BLaER1 (cell line): ENCODE results near the gene VDAC1.
"Not testable (repeated sequence)": the region's sequence is repeated elsewhere in the genome, so short reads cannot be mapped to it uniquely, and the experiment has no call there.

Experiments
- H3K27ac ChIP-seq: shearing (Covaris generic); formaldehyde crosslinking; 2 replicates; pipeline ENCODE4 v1.8.1; 2022
- H3K27me3 ChIP-seq: shearing (Covaris generic); formaldehyde crosslinking; 2 replicates; pipeline ENCODE4 v1.8.1; 2022
- H3K36me3 ChIP-seq: shearing (Covaris generic); formaldehyde crosslinking; 2 replicates; pipeline ENCODE4 v1.8.1; 2022
- H3K4me1 ChIP-seq: shearing (Covaris generic); formaldehyde crosslinking; 2 replicates; pipeline ENCODE4 v1.8.1; 2022
- H3K4me2 ChIP-seq: shearing (Covaris generic); formaldehyde crosslinking; 2 replicates; pipeline ENCODE4 v1.8.1; 2022
- H3K4me3 ChIP-seq: shearing (Covaris generic); formaldehyde crosslinking; 2 replicates; pipeline ENCODE4 v1.8.1; 2022
- H3K9ac ChIP-seq: shearing (Covaris generic); formaldehyde crosslinking; 2 replicates; pipeline ENCODE4 v1.8.1; 2022
- H3K9me3 ChIP-seq: shearing (Covaris generic); formaldehyde crosslinking; 2 replicates; pipeline ENCODE4 v1.8.1; 2022
- H4K20me1 ChIP-seq: shearing (Covaris generic); formaldehyde crosslinking; 2 replicates; pipeline ENCODE4 v1.8.1; 2022
- Cebpa-rat ChIP-seq: shearing (Covaris generic); IDR thresholded peaks from 2 replicates; pipeline ENCODE4 v1.8.1; 2022

The VDAC1 gene

DNA sequence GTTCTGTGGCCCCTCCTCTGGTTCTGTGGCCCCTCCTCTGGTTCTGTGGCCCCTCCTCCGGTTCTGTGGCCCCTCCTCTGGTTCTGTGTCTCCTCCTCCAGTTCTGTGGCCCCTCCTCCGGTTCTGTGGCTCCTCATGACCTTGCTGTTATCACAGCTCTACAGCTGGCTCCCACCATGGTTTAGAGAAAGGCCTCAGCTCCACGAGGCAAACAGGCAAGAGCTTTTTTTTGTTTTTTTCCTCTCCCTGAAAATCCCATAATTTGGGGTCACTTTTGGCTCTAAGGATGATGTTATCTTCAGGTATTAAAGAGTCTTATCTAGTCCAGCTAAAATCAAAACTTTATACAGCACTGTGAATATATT lies 68.1 kb downstream of the VDAC1 start:
- Histone ChIP-seq H3K9me3 (no peaks in the 10 kb centered on the region; the same call in 1 of the 2 replicates), H3K4me2 (peak overlapping the region; percentile 95), H3K36me3 (no peaks in the 10 kb centered on the region), H3K27ac (peak overlapping the region; percentile 91), H4K20me1 (no peaks in the 10 kb centered on the region), H3K27me3 (no peaks in the 10 kb centered on the region), H3K4me1 (peaks cover 85% of the 10 kb centered on the region), H3K4me3 (no peak overlapping the region), H3K9ac (no peak overlapping the region)
- no peak for TF ChIP-seq Cebpa-rat

DNA sequence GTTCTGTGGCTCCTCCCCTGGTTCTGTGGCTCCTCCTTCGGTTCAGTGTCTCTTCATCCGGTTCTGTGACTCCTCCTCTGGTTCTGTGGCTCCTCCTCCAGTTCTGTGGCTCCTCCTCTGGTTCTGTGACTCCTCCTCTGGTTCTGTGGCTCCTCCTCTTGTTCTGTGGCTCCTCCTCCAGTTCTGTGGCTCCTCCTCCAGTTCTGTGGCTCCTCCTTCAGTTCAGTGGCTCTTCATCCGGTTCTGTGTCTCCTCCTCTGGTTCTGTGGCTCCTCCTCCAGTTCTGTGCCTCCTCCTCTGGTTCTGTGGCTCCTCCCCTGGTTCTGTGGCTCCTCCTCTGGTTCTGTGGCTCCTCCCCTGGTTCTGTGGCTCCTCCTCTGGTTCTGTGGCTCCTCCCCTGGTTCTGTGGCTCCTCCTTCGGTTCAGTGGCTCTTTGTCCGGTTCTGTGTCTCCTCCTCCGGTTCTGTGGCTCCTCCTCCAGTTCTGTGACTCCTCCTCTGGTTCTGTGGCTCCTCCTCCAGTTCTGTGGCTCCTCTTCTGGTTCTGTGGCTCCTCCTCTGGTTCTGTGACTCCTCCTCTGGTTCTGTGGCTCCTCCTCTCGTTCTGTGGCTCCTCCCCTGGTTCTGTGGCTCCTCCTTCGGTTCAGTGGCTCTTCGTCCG lies 68.7 kb downstream of the VDAC1 start:
- H3K27ac ChIP-seq: peak overlapping the region; percentile 91
- H3K36me3 ChIP-seq, H3K9me3 ChIP-seq, H3K9ac ChIP-seq, H4K20me1 ChIP-seq, H3K27me3 ChIP-seq: not testable (repeated sequence)
- H3K4me1 ChIP-seq: peaks cover 85% of the 10 kb centered on the region
- H3K4me3 ChIP-seq: peak overlapping the region; percentile 55; the same call in 1 of the 2 replicates
- peak overlapping the region; percentile 95 for H3K4me2 ChIP-seq

DNA sequence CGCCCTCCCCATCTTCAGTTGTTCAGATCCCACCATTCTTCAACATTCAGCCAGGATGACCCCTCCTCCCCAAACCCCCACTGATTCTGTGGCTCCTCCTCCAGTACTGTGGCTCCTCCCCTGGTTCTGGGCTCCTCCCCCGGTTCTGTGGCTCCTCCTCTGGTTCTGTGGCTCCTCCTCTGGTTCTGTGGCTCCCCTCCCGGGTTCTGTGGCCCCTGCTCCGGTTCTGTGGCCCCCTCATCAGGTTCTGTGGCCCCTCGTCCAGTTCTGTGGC lies 69.2 kb downstream of the VDAC1 start:
- no peaks in the 10 kb centered on the region for H4K20me1 ChIP-seq
- peaks cover 90% of the 10 kb centered on the region for H3K4me1 ChIP-seq
- no peak for TF ChIP-seq Cebpa-rat
- peak overlapping the region; percentile 55 for H3K4me3 ChIP-seq
- H3K9me3 ChIP-seq: no peaks in the 10 kb centered on the region; the same call in 1 of the 2 replicates
- H3K27me3 ChIP-seq: no peaks in the 10 kb centered on the region
- no peaks in the 10 kb centered on the region for H3K36me3 ChIP-seq
- peak overlapping the region; percentile 68; the same call in 1 of the 2 replicates for H3K9ac ChIP-seq
- peak overlapping the region; percentile 95 for H3K4me2 ChIP-seq
- peak overlapping the region; percentile 91 for H3K27ac ChIP-seq

DNA sequence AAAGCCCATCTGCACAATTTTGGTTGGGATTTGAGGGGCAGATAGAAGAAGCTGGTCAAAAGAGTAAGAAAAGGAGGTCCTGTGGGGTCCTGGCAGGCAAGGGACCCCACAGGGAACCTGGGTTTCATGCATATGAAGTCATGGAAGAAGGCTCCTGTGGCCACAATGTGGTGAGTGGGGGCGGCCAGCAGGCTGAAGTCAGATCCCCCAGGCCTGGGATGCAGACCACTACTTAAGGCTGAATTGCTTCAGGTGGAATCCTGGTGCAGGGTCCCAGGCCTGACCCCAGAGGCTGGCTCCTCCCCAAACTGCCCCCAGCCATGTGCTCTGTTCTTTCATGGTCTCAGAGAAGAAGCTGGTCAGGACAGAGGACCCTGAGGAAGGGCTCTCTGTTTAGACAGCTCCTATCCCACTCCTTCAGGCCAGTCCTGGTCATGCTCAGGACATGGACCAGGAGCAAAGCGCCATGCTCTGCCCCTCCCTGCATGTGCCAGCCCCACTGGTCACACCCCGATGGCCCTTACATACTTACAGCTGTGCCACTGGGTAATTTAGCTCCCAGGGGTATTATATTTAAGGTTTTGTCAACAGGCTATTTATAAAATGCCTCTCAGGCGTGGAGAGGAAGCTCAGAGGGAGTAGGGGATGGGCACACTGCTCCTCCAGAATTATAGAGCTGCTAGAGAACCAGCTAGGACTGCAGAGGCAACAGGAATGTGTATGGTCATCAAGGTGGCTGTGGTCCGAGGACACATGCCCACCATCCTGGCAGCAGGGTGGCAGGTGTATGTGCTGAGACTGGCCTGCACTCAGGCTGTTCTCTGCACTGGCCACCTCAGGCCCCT lies 69.7 kb downstream of the VDAC1 start:
- Histone ChIP-seq H3K4me2 (peak overlapping the region; percentile 95), H3K27me3 (no peaks in the 10 kb centered on the region), H3K9ac (peak overlapping the region; percentile 68), H3K27ac (peak overlapping the region; percentile 91), H3K4me1 (peaks cover 96% of the 10 kb centered on the region), H4K20me1 (no peaks in the 10 kb centered on the region), H3K4me3 (peak overlapping the region; percentile 55), H3K36me3 (no peaks in the 10 kb centered on the region), H3K9me3 (no peaks in the 10 kb centered on the region; the same call in 1 of the 2 replicates)
- no peak for TF ChIP-seq Cebpa-rat

DNA sequence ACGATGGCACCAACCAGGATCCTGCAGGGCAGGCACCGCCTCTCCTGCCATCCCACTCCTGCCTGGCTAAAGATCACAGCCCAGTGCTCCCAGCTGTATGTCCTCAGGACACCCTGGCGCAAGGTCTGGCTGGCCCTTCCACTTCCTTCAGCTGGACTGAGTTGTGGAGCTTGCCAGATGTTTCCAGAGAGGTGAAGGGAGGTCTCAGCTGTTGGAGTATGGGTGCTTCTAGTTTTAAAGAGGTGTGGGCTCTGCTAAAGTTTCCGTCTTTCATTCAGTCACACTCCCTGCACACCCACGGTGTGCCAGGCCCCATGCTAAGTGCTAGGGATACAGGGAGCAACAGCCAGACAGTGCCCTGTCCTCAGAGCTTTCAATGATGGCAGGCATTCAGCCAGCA lies 70.5 kb downstream of the VDAC1 start:
- H3K9me3 ChIP-seq: no peaks in the 10 kb centered on the region; the same call in 1 of the 2 replicates
- H3K4me3 ChIP-seq: peak overlapping the region; percentile 55
- H3K27ac ChIP-seq: peak overlapping the region; percentile 91
- TF ChIP-seq Cebpa-rat: no peak
- H3K36me3 ChIP-seq: no peaks in the 10 kb centered on the region
- peak overlapping the region; percentile 95 for H3K4me2 ChIP-seq
- H4K20me1 ChIP-seq: no peaks in the 10 kb centered on the region
- H3K9ac ChIP-seq: peak overlapping the region; percentile 68
- H3K27me3 ChIP-seq: no peaks in the 10 kb centered on the region
- peaks cover 100% of the 10 kb centered on the region for H3K4me1 ChIP-seq

DNA sequence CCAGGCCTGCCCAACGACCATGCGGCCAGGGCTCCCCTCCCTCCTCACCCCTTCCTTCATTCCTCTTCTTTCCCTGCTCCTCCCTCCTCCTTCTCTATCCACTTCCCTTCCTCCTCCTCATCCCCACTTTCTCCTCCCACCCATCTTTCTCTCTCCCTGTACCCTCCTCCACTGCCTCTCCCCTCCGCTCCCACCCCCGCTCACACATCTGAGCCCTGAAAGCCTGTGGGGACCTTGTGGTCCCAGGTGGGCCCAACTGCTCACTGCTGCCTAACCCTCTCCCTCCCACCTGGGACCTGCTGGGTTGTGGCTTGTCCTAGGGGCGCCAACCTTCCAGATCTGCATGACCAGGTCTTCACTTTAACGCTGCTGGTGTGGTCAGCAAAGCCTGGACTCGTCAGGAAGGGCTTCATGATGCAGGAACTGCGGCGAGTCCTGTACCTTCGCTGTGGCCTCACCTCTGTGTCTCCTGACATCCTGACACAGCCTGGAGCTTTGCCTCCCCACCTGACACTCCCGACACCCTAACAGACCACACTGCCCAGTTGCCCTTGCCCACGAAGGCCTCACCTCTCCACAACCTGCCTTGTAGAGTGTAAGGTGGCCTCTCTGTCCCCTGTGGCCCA lies 71.0 kb downstream of the VDAC1 start:
- Histone ChIP-seq H3K9ac (peak overlapping the region; percentile 68), H3K4me3 (peak overlapping the region; percentile 55), H3K27ac (peak overlapping the region; percentile 91), H3K4me1 (peaks cover 100% of the 10 kb centered on the region), H3K9me3 (no peaks in the 10 kb centered on the region; the same call in 1 of the 2 replicates), H3K27me3 (no peaks in the 10 kb centered on the region), H3K36me3 (no peaks in the 10 kb centered on the region), H3K4me2 (peak overlapping the region; percentile 95), H4K20me1 (no peaks in the 10 kb centered on the region)
- TF ChIP-seq Cebpa-rat: no peak

DNA sequence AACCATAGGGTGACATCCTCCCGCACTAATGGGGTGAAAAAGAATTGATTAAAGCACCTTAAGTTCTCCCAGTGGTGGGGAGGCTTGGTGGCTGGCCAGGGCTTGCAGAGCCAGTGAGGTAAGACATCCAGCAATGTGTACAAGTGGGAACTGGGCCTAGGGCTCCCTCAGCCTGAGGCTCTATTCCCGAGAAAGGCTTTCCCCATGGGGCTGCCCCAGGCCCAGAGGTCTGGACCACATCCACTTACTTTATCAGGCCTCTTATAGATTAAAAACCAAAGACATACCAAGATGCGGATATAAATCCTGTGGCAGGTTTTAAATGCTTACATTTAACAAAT lies 71.6 kb downstream of the VDAC1 start:
- Histone ChIP-seq H3K4me2 (peak overlapping the region; percentile 95), H4K20me1 (no peaks in the 10 kb centered on the region), H3K9ac (peak overlapping the region; percentile 68), H3K27ac (peak overlapping the region; percentile 91), H3K27me3 (no peaks in the 10 kb centered on the region), H3K4me3 (peak overlapping the region; percentile 55), H3K4me1 (peaks cover 100% of the 10 kb centered on the region), H3K36me3 (no peaks in the 10 kb centered on the region), H3K9me3 (no peaks in the 10 kb centered on the region; the same call in 1 of the 2 replicates)
- no peak for TF ChIP-seq Cebpa-rat

DNA sequence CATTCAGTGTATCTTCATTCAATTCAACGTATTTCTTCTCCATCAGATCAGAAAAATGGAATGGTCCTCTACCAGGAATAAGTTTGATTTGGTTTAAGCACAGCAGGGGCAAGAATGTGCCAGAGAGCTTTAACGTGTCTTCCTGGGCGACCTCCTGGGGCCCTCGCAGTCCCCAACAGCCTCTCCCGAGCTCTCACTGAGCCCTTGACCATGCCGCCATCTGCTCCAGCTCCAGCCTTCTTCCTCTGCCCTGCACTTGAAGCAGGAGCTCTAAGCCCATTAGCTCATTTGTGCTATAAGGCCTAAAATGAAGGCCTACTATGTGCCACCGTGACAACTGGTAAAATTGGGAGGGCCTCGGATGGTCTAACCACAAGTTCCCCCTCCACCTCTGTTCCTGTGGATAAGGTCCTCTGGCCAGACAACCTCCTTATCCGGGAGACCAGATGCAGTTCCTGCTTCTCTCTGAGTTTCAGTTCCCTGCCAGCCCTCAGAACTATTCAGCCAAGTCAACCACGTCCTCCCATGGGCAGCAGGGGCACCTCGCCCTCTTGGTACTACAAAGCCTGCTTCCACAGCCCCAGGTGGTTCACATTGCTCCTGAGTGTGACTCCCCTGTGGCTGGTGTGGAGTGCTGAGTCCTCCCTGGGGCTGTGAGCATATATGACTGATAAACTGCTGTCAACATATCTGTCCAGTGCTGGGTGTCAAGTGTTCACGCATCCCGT lies 72.2 kb downstream of the VDAC1 start:
- peak overlapping the region; percentile 91 for H3K27ac ChIP-seq
- peak overlapping the region; percentile 95 for H3K4me2 ChIP-seq
- no peaks in the 10 kb centered on the region for H3K36me3 ChIP-seq
- peak overlapping the region; percentile 68; the same call in 1 of the 2 replicates for H3K9ac ChIP-seq
- H4K20me1 ChIP-seq: no peaks in the 10 kb centered on the region
- H3K4me1 ChIP-seq: peaks cover 100% of the 10 kb centered on the region
- no peak for TF ChIP-seq Cebpa-rat
- H3K27me3 ChIP-seq: no peaks in the 10 kb centered on the region
- no peak overlapping the region; the same call in 1 of the 2 replicates for H3K4me3 ChIP-seq
- H3K9me3 ChIP-seq: no peaks in the 10 kb centered on the region; the same call in 1 of the 2 replicates

DNA sequence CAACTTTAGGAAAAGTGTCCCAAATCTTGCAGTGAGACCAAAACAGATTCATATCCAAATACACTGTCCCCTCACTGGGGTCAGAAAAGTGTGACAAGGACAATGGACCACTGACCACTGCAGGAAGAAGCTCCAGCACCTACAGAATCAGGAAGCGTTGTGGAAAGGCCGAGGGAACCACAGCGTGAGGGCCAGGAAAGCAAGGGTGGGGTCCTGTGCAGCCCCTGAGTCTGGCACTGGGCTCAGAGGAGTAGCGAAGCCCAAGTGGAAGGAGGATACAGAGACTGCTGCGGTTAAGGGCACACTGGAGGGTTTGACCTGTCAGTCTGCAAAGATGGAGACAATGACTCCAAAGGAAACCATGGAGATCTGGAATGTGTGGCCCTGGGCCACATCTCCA lies 73.2 kb downstream of the VDAC1 start:
- Histone ChIP-seq H3K4me1 (peaks cover 100% of the 10 kb centered on the region), H3K36me3 (no peaks in the 10 kb centered on the region), H4K20me1 (no peaks in the 10 kb centered on the region), H3K9me3 (no peaks in the 10 kb centered on the region; the same call in 1 of the 2 replicates), H3K27ac (no peak overlapping the region), H3K27me3 (no peaks in the 10 kb centered on the region), H3K4me2 (peak overlapping the region; percentile 95), H3K4me3 (no peak overlapping the region), H3K9ac (no peak overlapping the region)
- TF ChIP-seq Cebpa-rat: no peak

DNA sequence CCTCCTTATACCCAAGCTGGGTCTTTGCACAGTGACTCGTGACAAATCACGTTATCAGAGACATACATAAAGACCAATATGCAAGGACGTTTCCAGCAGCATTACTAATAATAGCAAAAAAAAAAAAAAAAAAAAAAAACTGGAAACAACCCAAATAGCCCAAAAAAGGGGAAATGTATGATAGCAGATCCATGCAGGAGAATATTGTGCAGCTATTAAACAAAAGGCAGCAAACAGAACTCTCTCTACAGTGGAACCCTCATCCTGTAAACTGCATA lies 74.0 kb downstream of the VDAC1 start:
- no peaks in the 10 kb centered on the region for H3K36me3 ChIP-seq
- no peak overlapping the region for H3K27ac ChIP-seq
- H3K4me1 ChIP-seq: peaks cover 100% of the 10 kb centered on the region
- no peak overlapping the region for H3K9ac ChIP-seq
- peak overlapping the region; percentile 95 for H3K4me2 ChIP-seq
- no peaks in the 10 kb centered on the region for H4K20me1 ChIP-seq
- H3K27me3 ChIP-seq: no peaks in the 10 kb centered on the region
- H3K9me3 ChIP-seq: no peaks in the 10 kb centered on the region
- TF ChIP-seq Cebpa-rat: no peak
- no peak overlapping the region for H3K4me3 ChIP-seq
